Measurements from ENCODE around the gene APOE.

GRCh38 chr19:44856421-44857083 is 49.0 kb upstream of the APOE start:
- TF ChIP-seq, protein P1, sequence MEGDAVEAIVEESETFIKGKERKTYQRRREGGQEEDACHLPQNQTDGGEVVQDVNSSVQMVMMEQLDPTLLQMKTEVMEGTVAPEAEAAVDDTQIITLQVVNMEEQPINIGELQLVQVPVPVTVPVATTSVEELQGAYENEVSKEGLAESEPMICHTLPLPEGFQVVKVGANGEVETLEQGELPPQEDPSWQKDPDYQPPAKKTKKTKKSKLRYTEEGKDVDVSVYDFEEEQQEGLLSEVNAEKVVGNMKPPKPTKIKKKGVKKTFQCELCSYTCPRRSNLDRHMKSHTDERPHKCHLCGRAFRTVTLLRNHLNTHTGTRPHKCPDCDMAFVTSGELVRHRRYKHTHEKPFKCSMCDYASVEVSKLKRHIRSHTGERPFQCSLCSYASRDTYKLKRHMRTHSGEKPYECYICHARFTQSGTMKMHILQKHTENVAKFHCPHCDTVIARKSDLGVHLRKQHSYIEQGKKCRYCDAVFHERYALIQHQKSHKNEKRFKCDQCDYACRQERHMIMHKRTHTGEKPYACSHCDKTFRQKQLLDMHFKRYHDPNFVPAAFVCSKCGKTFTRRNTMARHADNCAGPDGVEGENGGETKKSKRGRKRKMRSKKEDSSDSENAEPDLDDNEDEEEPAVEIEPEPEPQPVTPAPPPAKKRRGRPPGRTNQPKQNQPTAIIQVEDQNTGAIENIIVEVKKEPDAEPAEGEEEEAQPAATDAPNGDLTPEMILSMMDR (IDR thresholded peaks at IDR 0.05; ENCODE audit: low read length) = no peak
- TF ChIP-seq EZH2 (IDR thresholded peaks at IDR 0.05; ENCODE audit: borderline replicate concordance, low read length) = no peak
